NCI-H2227 (cell line): ENCODE results near the gene TMPRSS12.
"Not testable (repeated sequence)": the region's sequence is repeated elsewhere in the genome, so short reads cannot be mapped to it uniquely, and the experiment has no call there.

ENCODE experiments used
- DNase-seq: peaks from one replicate; lab custom pipeline; 2025; ENCODE audit not compliant: unreplicated experiment; lab: John Stamatoyannopoulos, UW

TMPRSS12 gene

GRCh38 chr12:50855679-50856078, 13.0 kb downstream of the TMPRSS12 start:
- not testable (repeated sequence) for DNase-seq

GRCh38 chr12:50859621-50860310, 17.0 kb downstream of the TMPRSS12 start:
- DNase-seq: no peak

GRCh38 chr12:50862316-50862715, 19.6 kb downstream of the TMPRSS12 start:
- no peak for DNase-seq

- no peak for DNase-seq
These were observed 22.5 kb downstream of the TMPRSS12 start for GRCh38 chr12:50865266-50865665.

GRCh38 chr12:50868881-50869280, 26.2 kb downstream of the TMPRSS12 start:
- DNase-seq: not testable (repeated sequence)

GRCh38 chr12:50882563-50882962, 39.8 kb downstream of the TMPRSS12 start:
- DNase-seq: no peak

GRCh38 chr12:50887191-50887590, 44.5 kb downstream of the TMPRSS12 start:
- DNase-seq: no peak

- no peak for DNase-seq
These were observed 45.9 kb downstream of the TMPRSS12 start for GRCh38 chr12:50888666-50889065.

GRCh38 chr12:50894241-50894640, 51.5 kb downstream of the TMPRSS12 start:
- no peak for DNase-seq

- DNase-seq: no peak
These were observed 59.0 kb downstream of the TMPRSS12 start for GRCh38 chr12:50901685-50902113.

- DNase-seq: not testable (repeated sequence)
These were observed 65.8 kb downstream of the TMPRSS12 start for GRCh38 chr12:50908479-50908878.

- not testable (repeated sequence) for DNase-seq
These were observed 69.6 kb downstream of the TMPRSS12 start for GRCh38 chr12:50912361-50912760.

GRCh38 chr12:50913224-50913623, 70.5 kb downstream of the TMPRSS12 start:
- no peak for DNase-seq

- no peak for DNase-seq
These were observed 72.3 kb downstream of the TMPRSS12 start for GRCh38 chr12:50914872-50915484.

GRCh38 chr12:50916292-50916691, 73.6 kb downstream of the TMPRSS12 start:
- DNase-seq: no peak

GRCh38 chr12:50918584-50919316, 76.0 kb downstream of the TMPRSS12 start:
- no peak for DNase-seq

GRCh38 chr12:50922820-50923219, 80.1 kb downstream of the TMPRSS12 start:
- no peak for DNase-seq

- no peak for DNase-seq
These were observed 80.8 kb downstream of the TMPRSS12 start for GRCh38 chr12:50923361-50924130.

- no peak for DNase-seq
These were observed 81.4 kb downstream of the TMPRSS12 start for GRCh38 chr12:50924131-50924438.

GRCh38 chr12:50924439-50925341, 82.0 kb downstream of the TMPRSS12 start:
- DNase-seq: peak; percentile 73

- DNase-seq: peak; percentile 7
These were observed 82.6 kb downstream of the TMPRSS12 start for GRCh38 chr12:50925342-50925651.
